NCI-H187 treated with DMSO at 0.1 percent for 48 hours (cell line): ENCODE data around the gene ERCC1.
A peak's percentile ranks its signal among the peaks of the same experiment; 100 is the strongest.

Source experiments
- DNase-seq: peaks from one replicate; lab custom pipeline; 2025; lab: John Stamatoyannopoulos, UW

ERCC1 gene

DNA sequence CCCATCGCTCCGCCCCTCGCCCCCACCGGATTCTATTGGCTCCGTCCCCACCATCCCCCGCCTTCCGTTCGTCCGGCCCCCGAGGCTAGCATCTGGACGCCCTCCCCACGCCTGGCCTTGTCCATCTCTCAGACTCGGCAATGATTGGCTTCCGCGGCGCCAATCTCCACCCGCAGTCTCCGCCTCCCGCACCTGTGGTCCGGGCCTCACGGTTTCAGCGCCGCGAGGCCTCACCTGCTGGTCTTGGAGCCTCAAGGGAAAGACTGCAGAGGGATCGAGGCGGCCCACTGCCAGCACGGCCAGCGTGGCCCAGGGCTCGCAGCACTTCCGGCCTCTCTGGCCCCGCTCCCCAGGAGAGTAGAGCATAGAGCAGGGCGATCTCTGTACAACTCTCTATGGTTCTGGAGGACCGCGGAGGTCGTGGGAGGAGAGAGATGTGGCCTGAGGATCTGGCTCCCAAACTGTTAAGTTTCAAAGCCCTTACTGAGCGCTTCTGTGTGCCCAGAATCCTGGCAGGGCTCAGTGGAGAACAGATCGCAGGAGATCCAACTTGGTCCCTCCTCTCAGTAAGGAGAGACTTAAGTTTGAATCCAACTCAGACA is at the start of gene ERCC1:
Gene ERCC1, minus strand, starts transcription at position 329 of the 602 bp plus-strand sequence. CDS start 543 bp downstream, outside the sequence.
- peak; percentile 93 for DNase-seq

DNA sequence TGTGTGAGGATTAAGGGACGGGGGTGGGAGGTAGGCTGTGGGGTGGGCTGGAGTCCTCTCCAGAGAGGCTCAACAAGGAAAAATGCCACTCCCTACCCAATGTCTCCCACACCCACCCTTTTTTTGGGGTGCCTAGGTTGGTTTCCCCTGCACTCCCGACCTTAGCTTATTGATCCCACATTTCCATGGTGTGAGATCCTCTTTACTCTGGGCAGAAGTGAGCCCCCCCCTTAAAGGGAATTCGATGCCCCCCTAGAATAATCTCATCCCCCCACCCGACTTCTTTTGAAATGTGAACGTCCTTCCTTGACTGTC is 49.6 kb upstream of the ERCC1 start:
- DNase-seq = no peak

DNA sequence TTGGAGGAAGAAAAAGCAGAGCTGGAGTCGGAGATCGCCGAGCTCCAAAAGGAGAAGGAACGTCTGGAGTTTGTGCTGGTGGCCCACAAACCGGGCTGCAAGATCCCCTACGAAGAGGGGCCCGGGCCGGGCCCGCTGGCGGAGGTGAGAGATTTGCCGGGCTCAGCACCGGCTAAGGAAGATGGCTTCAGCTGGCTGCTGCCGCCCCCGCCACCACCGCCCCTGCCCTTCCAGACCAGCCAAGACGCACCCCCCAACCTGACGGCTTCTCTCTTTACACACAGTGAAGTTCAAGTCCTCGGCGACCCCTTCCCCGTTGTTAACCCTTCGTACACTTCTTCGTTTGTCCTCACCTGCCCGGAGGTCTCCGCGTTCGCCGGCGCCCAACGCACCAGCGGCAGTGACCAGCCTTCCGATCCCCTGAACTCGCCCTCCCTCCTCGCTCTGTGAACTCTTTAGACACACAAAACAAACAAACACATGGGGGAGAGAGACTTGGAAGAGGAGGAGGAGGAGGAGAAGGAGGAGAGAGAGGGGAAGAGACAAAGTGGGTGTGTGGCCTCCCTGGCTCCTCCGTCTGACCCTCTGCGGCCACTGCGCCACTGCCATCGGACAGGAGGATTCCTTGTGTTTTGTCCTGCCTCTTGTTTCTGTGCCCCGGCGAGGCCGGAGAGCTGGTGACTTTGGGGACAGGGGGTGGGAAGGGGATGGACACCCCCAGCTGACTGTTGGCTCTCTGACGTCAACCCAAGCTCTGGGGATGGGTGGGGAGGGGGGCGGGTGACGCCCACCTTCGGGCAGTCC is 49.0 kb upstream of the ERCC1 start:
- DNase-seq = no peak

DNA sequence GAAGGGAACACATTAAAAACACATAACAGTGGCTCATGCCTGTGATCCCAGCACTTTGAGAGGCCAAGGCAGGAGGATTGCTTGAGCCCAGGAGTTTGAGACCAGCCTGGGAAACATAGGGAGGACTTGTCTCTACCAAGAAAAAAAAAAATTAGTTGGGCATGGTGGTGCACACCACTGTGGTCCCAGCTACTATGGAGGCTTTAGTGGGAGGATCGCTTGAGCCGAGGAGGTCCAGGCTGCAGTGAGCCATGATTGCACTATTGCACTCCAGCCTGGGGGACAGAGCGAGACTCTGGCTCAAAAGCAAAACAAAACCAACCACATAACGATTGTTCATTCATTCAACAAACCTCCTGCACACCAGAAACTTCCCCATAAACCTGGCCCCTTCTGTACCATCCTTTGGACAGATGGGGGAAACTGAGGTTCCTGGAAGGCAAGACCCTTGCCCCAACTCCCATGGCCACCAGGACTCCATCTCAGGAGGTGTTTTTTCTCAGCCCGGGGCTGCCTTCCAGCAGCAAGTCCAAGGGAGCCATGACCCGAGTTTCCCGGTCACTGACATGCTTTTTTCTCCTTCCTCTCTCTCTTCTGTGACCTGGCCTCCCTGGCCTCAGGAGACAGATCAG is 48.3 kb upstream of the ERCC1 start:
- no peak for DNase-seq

DNA sequence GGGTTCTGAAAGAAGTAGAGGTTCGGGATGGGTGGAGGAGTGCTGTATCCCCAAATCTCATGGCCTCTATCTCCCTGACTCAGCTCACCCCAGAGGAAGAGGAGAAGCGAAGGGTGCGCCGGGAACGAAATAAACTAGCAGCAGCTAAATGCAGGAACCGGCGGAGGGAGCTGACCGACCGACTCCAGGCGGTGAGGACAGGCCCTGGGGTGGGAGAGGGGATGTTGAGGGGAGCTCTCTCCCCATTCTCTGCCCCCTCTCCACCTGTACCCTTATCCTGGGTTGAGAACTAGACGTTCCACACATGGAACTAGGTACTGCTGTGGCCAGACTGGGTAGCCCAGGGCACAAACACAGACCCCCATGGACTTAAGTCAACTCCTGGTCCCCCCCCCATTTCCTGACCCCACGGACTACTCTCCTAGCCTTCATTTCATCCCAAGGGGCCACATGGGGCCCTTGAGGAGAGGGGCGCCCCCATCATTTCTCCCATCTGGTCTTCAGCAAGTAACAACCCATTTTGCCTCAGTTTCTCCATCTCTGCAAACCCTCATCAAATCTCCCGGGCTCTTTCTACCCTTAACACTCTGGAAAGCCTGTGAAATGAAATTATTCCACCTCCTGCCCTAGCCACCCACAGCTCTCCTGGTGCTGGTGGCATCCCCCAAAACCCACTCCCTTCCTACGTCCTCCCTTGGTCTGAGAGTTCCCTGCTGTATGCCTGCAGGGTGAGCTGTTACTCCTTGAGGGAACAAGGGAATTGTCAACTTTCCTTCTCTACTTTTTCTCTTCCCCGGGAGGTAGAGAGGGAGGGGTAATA is 47.6 kb upstream of the ERCC1 start:
- DNase-seq = no peak

DNA sequence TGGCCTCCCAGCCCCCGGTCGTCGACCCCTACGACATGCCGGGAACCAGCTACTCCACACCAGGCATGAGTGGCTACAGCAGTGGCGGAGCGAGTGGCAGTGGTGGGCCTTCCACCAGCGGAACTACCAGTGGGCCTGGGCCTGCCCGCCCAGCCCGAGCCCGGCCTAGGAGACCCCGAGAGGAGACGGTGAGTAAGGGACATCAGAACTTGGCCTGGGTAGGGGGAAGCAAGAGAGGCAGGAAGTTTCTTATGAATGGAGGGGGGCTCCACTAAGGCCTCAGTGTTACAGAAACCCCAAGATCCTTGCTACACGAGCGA is 47.0 kb upstream of the ERCC1 start:
- no peak for DNase-seq

DNA sequence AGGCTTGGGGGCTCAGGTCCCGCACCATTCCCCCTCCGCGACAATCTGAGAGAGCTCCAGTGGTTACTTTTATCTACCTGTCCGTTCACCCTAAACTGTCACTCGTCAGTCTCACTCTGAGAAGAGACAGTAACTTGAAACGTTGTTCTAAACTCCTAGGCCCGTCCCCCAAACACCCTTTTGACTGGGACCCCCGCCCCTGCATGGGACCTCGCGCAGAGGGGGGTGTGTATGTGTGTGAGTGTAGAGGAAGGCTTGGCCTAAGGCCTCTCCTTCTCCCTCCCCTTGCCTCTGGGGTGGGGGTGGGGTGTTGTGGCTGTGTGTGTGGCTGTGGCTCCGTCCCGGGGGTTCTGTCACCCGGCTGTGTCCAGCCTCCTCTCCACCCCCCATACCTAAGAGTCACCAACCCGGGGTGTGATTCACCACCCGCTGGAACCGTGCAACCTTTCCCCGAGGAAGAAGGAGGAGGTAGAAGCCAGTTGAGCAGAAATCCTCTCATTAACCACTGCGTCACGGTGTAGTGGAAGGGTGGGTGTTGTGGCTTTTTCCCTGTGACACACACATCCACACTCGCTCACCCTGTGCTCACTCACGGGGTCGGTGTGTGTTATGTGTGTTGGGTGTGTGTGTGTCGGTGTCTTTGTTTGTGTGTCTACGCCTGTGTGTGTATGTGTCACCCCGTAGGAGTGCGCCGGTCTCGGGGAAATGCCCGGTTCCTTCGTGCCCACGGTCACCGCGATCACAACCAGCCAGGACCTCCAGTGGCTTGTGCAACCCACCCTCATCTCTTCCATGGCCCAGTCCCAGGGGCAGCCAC is 46.4 kb upstream of the ERCC1 start:
- DNase-seq = no peak

DNA sequence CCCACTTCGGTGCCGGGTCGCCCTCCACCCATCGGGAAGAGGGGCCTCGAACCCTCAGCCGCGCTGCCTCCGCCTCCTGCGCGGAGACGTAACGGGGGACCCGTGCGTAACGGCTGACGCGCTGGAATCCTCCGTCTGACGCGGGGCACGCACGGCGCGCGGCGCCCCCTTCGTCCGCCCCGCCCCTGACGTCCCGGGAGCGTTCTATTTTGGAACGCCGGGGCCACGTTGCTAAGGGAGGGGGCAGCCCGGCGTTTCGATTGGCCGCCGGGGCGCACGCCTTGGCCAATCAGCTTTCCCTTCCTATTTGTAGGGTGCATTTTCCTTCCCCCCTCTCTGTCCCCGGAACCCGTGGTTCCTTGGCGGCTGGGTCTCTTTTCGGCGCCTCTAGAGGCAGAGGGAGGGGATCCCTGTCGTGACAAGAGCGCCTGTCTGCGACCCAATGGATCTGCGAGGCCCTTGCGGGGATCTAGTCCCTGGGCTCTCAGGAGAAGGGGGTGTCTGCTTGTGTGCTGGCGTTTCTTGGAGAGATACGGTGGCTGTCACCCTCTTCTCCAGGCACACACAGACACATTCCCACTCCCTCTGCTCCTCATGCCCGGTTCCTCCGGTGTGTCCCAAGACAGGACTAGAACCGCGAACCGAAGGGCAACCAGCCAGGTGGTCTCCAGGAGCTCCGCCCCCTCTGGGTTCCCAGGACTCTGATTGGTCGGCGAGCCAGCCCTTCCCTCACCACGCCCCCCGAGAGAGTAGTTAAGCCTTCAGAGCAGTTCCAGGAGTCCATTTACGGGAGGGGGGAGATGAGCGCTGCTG is 45.6 kb upstream of the ERCC1 start:
- peak; percentile 75 for DNase-seq

DNA sequence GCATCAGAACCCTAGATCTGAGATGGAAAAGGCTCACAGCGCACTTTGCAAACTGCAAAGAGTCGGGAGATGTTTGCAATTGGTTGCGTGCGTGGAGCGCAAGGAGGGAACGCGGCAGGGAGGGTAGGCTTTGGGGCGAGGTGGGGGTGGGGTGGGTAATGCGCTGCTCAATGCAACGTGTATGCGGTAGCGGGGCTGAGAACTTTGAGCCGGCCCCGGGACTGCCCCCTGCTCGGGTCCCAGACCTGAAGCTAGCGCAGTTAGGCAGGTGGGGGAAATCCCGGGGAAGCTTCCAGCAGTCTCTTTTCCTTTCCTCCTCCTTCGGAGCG is 45.0 kb upstream of the ERCC1 start:
- no peak for DNase-seq

DNA sequence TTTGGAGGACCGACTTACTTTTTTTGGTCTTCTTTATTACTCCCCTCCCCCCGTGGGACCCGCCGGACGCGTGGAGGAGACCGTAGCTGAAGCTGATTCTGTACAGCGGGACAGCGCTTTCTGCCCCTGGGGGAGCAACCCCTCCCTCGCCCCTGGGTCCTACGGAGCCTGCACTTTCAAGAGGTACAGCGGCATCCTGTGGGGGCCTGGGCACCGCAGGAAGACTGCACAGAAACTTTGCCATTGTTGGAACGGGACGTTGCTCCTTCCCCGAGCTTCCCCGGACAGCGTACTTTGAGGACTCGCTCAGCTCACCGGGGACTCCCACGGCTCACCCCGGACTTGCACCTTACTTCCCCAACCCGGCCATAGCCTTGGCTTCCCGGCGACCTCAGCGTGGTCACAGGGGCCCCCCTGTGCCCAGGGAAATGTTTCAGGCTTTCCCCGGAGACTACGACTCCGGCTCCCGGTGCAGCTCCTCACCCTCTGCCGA is 44.5 kb upstream of the ERCC1 start:
- DNase-seq = no peak

DNA sequence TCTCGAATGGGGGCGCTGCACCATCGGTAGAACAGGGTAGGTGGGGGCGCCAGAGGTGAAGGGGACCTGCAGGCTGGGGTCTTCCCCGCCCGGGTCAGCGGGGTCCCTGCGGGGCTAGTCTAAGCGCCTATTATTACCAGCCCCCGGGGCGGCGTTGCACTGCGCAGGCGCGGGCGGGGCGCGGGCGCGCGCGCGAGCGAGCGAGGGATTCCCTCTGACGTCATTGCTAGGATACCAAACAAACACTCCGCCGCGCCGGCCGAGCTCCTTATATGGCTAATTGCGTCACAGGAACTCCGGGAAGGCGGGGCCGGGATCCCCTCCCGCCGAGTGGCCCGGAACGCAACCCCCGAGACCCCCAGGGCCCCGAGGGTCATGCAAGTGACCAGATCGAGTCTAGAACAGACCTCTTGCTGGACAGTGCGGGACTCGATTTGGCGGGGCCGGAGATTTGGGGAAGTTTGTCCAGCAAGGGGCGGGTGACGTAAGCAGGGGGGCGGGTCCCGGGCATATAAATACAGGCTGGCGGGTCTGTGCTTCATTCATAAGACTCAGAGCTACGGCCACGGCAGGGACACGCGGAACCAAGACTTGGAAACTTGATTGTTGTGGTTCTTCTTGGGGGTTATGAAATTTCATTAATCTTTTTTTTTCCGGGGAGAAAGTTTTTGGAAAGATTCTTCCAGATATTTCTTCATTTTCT is 43.9 kb upstream of the ERCC1 start, which contains the start of gene FOSB:
Gene FOSB, plus strand, starts transcription at position 541 of the 703 bp plus-strand sequence. CDS start 591 bp downstream, outside the sequence.
- peak; percentile 78 for DNase-seq

DNA sequence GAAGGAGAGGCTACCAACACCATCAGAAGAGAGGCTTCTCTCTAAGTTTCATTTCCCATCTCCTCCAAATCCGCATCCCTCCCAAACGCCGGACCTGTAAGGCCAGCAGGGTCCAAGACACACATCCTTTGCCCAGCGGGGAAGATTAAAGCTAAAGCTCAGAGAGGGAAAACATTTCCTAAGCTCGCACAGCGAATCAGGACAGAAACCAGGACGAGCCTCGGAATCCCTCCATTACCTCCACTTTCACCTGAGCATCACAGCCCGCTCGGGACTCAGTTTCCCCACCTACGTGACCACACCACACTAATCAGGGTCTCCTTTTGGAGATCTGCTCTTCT is 43.4 kb upstream of the ERCC1 start:
- no peak for DNase-seq

DNA sequence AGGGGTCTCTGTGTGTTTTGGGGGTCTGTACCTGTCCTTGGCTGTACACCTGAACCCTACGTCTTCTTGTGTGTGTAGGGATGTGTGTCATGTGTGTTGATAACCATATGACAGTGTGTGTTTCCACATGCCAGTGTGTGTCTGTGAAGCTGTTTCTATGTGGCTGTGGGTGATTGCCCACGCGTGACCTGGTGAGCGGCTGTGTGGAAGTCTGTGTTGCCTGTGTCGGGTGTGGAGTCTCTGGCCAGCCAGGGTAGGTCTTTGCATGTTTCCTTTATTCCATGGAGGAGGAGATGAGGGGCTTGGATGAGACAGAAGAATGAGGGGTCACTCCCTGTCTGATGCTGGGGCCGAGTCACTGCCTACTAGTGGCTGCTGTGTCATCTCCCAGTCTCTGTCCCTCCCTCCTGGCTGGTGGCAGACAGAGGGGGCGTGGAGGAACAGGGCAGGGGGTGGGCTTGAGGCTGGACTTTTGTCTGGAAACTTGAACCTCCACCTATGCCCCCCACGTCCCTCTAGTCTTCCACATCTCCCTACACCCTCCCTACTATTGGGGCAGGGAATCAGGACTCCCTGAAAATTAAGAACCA is 41.2 kb upstream of the ERCC1 start:
- DNase-seq = no peak

DNA sequence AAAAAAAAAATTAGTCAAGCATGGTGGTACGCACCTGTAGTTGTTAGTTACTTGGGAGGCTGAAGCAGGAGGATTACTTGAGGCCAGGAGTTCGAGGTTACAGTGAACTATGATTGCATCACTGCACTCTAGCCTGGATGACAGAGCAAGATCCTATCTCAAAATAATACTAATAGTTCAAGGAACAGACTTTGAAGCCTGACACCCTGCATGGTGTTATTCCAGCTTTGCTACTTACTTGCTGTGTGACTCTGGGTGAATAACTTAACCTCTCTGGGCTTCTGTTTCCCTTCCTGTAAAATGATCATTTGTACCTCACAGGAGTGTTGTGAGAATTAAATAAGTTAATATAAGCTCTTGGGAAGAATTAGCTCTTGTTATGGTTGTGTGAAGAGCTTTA is 40.6 kb upstream of the ERCC1 start:
- DNase-seq = no peak

DNA sequence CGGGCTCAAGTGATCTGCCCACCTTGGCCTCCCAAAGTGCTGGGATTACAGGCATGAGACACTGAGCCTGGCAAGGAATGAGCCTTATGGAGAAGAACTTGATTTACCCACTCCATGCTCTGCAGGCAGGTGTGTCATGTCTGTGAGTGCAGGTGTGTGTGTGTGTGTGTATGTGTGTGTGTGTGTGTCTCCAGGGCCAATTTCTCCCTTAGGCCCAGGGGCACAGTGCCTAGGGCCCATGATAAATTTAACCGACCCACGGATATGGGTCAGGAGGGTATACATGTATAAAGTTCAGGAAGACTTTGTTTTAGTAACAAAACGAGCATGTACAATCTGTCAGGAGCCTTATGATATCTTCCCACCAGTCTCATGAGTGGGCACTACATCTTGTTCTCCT is 39.5 kb upstream of the ERCC1 start:
- no peak for DNase-seq

DNA sequence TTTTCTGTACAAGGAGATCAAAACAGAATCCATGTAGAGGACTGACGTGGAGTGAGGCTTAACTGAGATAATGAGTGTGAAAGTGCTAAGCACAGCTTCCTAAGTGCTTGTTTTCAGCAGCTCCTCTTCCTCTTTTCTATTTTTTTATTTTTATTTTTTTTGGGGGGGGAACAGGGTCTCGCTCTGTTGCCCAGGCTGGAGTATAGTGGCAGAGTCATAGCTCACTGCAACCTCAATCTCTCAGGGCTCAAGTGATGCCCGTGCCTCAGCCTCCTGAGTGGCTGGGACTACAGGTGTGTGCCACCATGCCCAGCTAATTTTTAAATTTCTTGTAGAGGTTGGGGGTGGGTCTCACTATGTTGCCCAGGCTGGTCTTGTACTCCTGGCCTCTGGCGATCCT is 38.5 kb upstream of the ERCC1 start:
- DNase-seq = no peak

DNA sequence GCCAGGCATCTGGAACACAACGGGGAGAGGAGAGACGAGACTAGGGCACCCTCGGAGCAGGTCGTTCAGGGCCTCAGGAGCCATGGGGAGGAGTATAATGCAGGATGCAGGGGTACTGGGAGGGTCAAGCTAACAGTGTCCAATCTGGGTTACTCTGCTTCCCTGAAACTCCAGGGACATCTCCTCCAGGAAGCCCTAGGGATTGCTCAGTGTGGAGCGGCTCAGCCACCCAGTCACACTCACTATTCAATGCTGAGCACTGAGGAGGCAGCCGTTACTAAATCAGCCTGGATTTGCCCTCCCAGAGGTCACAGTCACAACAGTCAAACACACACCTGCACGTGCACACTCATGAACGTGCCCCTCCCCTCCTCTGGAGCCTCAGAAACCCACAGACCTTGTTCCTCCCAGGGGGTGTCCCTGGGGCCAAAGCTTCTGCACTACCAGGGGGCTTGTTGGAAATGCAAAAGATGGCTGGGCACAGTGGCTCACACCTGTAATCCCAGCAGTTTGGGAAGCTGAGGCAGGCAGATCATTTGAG is 37.2 kb upstream of the ERCC1 start:
- DNase-seq = no peak

DNA sequence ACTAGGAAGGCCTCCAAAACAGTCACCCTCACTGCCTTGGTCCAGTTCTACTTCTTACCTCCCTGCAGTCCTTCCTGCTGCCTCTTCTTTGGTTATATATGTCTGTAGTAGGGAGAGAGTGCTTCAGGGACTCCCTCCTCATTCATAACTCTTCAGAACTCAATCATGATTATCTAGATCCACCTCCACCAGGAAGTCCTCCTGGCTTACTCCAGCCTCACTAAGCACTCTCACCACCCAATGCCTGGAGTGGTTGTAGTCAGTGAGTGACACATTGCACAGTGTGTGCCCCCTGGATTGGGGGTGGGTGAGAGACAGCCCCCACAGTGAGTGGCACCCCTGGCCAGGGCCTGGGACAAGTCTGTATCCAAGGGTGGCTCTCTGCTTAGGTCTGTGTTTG is 34.1 kb upstream of the ERCC1 start:
- DNase-seq = no peak

DNA sequence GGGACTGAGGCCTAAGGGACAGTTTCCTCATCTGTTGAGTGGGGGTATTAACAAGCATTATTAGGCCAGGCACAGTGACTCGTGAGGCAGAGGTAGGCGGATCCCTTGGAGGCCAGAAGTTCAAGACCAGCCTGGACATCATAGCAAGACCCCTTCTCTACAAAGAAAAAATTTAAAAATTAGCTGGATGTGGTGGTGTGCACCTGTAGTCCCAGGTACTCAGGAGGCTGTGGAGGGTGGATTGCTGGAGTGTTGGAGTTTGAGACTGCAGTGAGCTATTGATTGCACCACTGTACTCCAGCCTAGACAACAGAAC is 32.7 kb upstream of the ERCC1 start:
- DNase-seq = no peak
